GM12878 (cell line): Measurements from ENCODE around the gene ARTN.

ENCODE experiments used
- CHD2 ChIP-seq: IDR thresholded peaks from 2 replicates; pipeline ENCODE4 v1.6.1; 2011; ENCODE audit warnings: low read depth, low read length, improper control_type of control experiment, borderline replicate concordance
- CTCF ChIP-seq, 3 experiments: IDR thresholded peaks in 2 of 3; conservative IDR thresholded peaks in 1 of 3; 2 replicates each; pipeline ENCODE4 v1.5.1; 2011; ENCODE audit warnings: low read depth in 3 of 3, low read length in 3 of 3, mild to moderate bottlenecking in 3 of 3, control low read depth in 2 of 3, moderate library complexity in 2 of 3, inconsistent platforms in 1 of 3, mixed read lengths in 1 of 3; ENCODE audit not compliant: control insufficient read depth in 2 of 3, insufficient read depth in 1 of 3; ENCODE audit errors: extremely low read depth in 1 of 3
- ETV6 ChIP-seq, 2 experiments: fragments of 450-650 bp in 1 of 2; IDR thresholded peaks in 1 of 2; conservative IDR thresholded peaks in 1 of 2; 2 replicates each; pipeline ENCODE4 v1.6.1; 2014; ENCODE audit warnings: antibody characterized with exemption in 1 of 2, borderline replicate concordance in 1 of 2, low read depth in 1 of 2, mild to moderate bottlenecking in 1 of 2, moderate library complexity in 1 of 2
- EZH2 ChIP-seq: IDR thresholded peaks from 2 replicates; pipeline ENCODE4 v1.6.1; 2012; ENCODE audit warnings: low read depth, mild to moderate bottlenecking, control low read depth, inconsistent platforms, low read length, borderline replicate concordance; ENCODE audit not compliant: control insufficient read depth
- HCFC1 ChIP-seq: fragments of 150-350 bp; IDR thresholded peaks from 2 replicates; pipeline ENCODE4 v1.6.1; 2014; ENCODE audit warnings: low read length
- IRF4 ChIP-seq: IDR thresholded peaks from 2 replicates; pipeline ENCODE4 v1.6.1; 2011; ENCODE audit warnings: low read depth, low read length
- MAX ChIP-seq: IDR thresholded peaks from 2 replicates; pipeline ENCODE4 v1.6.1; 2012; ENCODE audit warnings: low read depth, low read length, improper control_type of control experiment
- MYC ChIP-seq: IDR thresholded peaks from 2 replicates; pipeline ENCODE4 v1.6.1; 2011; ENCODE audit warnings: mild to moderate bottlenecking, low read length, moderate library complexity, inconsistent platforms; ENCODE audit not compliant: insufficient read depth, insufficient replicate concordance, insufficient read length, severe bottlenecking
- POLR2A ChIP-seq: IDR thresholded peaks from 2 replicates; pipeline ENCODE4 v1.6.1; 2011; ENCODE audit warnings: low read depth, mild to moderate bottlenecking, low read length
- STAT3 ChIP-seq: IDR thresholded peaks from 2 replicates; pipeline ENCODE4 v1.6.1; 2011; ENCODE audit warnings: low read depth, low read length, improper control_type of control experiment
- SUZ12 ChIP-seq: fragments of 200-600 bp; sonication (generic); IDR thresholded peaks from one replicate; pipeline ENCODE4 v1.6.1; 2018; ENCODE audit warnings: antibody characterized with exemption, mild to moderate bottlenecking; ENCODE audit not compliant: unreplicated experiment

DNA sequence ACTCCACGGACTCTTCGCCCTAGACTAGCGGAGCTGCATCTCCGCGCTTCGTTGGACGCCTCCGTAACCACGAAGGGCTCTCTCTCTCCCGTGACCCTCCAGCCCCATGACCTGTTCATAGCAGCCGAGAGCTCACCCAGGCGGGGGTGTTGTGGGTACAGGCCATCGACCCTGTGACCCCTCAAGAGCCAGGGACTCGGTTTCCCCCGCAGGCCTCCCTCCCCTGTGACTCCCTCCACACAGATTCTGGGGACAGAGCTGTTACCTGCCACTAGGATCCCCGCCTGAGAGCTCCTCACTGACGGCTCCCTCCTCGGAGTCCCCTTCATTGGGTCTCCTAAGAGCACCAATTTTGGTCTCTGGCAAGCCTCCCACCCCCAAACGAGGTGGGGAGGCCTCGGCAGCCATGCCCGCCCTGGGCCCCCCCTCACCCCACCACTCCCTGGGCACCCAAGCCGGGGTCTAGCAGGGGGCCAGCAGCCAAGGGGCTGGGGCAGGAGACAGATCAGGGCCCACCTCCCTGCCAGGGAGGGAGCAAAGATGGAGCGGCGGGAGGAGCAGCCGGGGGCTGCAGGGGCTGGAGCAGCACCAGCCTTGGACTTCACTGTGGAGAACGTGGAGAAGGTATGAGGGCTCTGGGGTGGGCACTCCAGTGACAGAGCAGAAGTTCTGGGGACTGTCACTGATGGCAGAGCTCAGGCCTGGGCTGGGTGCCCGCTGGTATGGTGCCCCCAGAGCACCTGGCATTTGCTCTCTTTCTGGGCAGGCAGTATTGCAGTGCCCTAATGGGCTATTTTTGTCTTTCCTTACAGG is 13.7 kb downstream of the ARTN start:
- no peak for TF ChIP-seq MAX
- no peak for TF ChIP-seq IRF4
- no peak for TF ChIP-seq STAT3
- TF ChIP-seq EZH2 = no peak
- TF ChIP-seq CTCF (IDR thresholded peaks at IDR 0.05 in 2 of 3, conservative IDR thresholded peaks at IDR 0.05 in 1 of 3; ENCODE audit: control insufficient read depth in 2 of 3, extremely low read depth in 1 of 3, insufficient read depth in 1 of 3, low read depth in 3 of 3, low read length in 3 of 3) = no peak
- TF ChIP-seq CHD2 = no peak
- TF ChIP-seq MYC = no peak
- TF ChIP-seq ETV6 (conservative IDR thresholded peaks at IDR 0.05 in 1 of 2, IDR thresholded peaks at IDR 0.05 in 1 of 2; ENCODE audit: borderline replicate concordance in 1 of 2, low read depth in 1 of 2) = no peak
- no peak for TF ChIP-seq HCFC1
- TF ChIP-seq POLR2A = no peak
- no peak for TF ChIP-seq SUZ12
